ENCODE results near the gene SEM1.

DNA sequence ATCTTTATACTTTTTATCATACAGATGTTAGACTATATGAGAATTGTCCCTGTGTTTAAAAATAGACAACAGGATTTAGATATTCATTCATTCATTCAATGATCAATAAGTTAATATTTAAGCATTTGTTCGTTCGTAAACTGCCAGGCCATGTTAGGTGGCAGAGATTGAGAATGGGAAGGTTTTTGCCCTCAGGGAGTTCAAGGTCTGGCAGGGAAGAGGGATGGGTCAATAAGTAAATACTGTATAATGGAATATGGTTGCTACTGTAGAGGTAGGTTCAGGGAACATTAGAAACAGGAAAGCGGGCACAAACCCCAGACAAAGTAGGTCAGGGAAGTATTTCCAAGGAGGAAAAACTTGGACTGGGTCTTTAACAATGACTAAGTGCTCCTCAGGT lies 64.6 kb downstream of the SEM1 start:
- no peak for TF ChIP-seq EZH2 (IDR thresholded peaks at IDR 0.05; ENCODE audit: low read length, unreplicated experiment)
- TF ChIP-seq, protein P1, sequence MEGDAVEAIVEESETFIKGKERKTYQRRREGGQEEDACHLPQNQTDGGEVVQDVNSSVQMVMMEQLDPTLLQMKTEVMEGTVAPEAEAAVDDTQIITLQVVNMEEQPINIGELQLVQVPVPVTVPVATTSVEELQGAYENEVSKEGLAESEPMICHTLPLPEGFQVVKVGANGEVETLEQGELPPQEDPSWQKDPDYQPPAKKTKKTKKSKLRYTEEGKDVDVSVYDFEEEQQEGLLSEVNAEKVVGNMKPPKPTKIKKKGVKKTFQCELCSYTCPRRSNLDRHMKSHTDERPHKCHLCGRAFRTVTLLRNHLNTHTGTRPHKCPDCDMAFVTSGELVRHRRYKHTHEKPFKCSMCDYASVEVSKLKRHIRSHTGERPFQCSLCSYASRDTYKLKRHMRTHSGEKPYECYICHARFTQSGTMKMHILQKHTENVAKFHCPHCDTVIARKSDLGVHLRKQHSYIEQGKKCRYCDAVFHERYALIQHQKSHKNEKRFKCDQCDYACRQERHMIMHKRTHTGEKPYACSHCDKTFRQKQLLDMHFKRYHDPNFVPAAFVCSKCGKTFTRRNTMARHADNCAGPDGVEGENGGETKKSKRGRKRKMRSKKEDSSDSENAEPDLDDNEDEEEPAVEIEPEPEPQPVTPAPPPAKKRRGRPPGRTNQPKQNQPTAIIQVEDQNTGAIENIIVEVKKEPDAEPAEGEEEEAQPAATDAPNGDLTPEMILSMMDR (conservative IDR thresholded peaks at IDR 0.05; ENCODE audit: low read depth, low read length): no peak
- no peak for TF ChIP-seq EZH2phosphoT487 (IDR thresholded peaks at IDR 0.05; ENCODE audit: borderline replicate concordance, low read length)

Measured in PC-3 (cell line).